Tibial nerve (tissue), 4 donors: ENCODE results near the gene AUTS2. TPM values are rescaled to one million over a fixed set of nuclear protein-coding genes. Genes with fewer than 3 reads are reported as not detected.

Experiments used
- DNase-seq, 2 donors: peaks; one replicate each; pipeline ENCODE4 v3.0.0-alpha.2; 2019; ENCODE audit warnings: low spot score in 2 of 2
- H3K27ac ChIP-seq, 4 donors: fragments of 200-600 bp; sonication (generic) in 3 of 4; one replicate each; pipeline ENCODE4 v1.5.1; 2017 to 2019; ENCODE audit warnings: mild to moderate bottlenecking in 1 of 4
- H3K27me3 ChIP-seq, 2 donors: fragments of 200-600 bp; sonication (generic) in 1 of 2; one replicate each; pipeline versions ENCODE4 v1.5.1 to v1.6.0; 2017 to 2019
- H3K36me3 ChIP-seq, 3 donors: fragments of 200-600 bp; sonication (generic); one replicate each; pipeline ENCODE4 v1.5.1; 2018 to 2019
- H3K4me1 ChIP-seq, 4 donors: fragments of 200-600 bp; sonication (generic) in 3 of 4; one replicate each; pipeline ENCODE4 v1.5.1; 2017 to 2019
- H3K4me3 ChIP-seq, 4 donors: fragments of 200-600 bp; sonication (generic) in 3 of 4; one replicate each; pipeline ENCODE4 v1.5.1; 2017 to 2019; ENCODE audit warnings: mild to moderate bottlenecking in 1 of 4, moderate library complexity in 1 of 4
- H3K9me3 ChIP-seq, 4 donors: fragments of 200-600 bp; sonication (generic) in 3 of 4; one replicate each; pipeline ENCODE4 v1.5.1; 2017 to 2019
- EP300 ChIP-seq, 2 donors: sonication (generic); formaldehyde crosslinking; IDR thresholded peaks; one replicate each; pipeline ENCODE4 v1.6.1; 2017; ENCODE audit warnings: antibody characterized with exemption in 2 of 2, mild to moderate bottlenecking in 1 of 2
- POLR2A ChIP-seq, 2 donors: fragments of 450-650 bp; IDR thresholded peaks; one replicate each; pipeline ENCODE4 v1.6.1; 2017; ENCODE audit warnings: antibody characterized with exemption in 2 of 2, mild to moderate bottlenecking in 2 of 2, moderate library complexity in 2 of 2
- WGBS, 2 donors: methylation state at CpG; one replicate each; pipeline ENCODE4 v1.1.5; 2018; 5-methylcytosine and 5-hydroxymethylcytosine counted together
- total RNA-seq, 4 donors: library from RNA; depleted of rRNA; stranded (reverse); fragments of >200 nt; gene quantifications; one replicate each; pipeline ENCODE4 v1.1.0, GENCODE V29; 2016
- TF ChIP-seq, protein P1 (sequence below), 5 experiments: fragments of 200-600 bp in 3 of 5; fragments of 450-650 bp in 2 of 5; sonication (generic) in 3 of 5; IDR thresholded peaks; one replicate each; pipeline ENCODE4 v1.5.1; 2016 to 2019; ENCODE audit warnings: antibody characterized with exemption in 5 of 5, mild to moderate bottlenecking in 3 of 5, moderate library complexity in 2 of 5

The AUTS2 gene
- total RNA-seq, 4 donors from 2014 or later: 56.6 to 87.9 (median 71.6) TPM

- no peaks in the 10 kb centered on the region for H3K27me3 ChIP-seq
These were observed 21.8 kb downstream of the AUTS2 start for GRCh38 chr7:69620063-69620462.

GRCh38 chr7:69620650-69621049 is 22.4 kb downstream of the AUTS2 start:
- TF ChIP-seq EP300 (IDR thresholded peaks at IDR 0.05): no peak
- TF ChIP-seq, protein P1, sequence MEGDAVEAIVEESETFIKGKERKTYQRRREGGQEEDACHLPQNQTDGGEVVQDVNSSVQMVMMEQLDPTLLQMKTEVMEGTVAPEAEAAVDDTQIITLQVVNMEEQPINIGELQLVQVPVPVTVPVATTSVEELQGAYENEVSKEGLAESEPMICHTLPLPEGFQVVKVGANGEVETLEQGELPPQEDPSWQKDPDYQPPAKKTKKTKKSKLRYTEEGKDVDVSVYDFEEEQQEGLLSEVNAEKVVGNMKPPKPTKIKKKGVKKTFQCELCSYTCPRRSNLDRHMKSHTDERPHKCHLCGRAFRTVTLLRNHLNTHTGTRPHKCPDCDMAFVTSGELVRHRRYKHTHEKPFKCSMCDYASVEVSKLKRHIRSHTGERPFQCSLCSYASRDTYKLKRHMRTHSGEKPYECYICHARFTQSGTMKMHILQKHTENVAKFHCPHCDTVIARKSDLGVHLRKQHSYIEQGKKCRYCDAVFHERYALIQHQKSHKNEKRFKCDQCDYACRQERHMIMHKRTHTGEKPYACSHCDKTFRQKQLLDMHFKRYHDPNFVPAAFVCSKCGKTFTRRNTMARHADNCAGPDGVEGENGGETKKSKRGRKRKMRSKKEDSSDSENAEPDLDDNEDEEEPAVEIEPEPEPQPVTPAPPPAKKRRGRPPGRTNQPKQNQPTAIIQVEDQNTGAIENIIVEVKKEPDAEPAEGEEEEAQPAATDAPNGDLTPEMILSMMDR (IDR thresholded peaks at IDR 0.05): no peak
- no peak for TF ChIP-seq POLR2A (IDR thresholded peaks at IDR 0.05)
- no peaks in the 10 kb centered on the region for H3K36me3 ChIP-seq
- no peaks in the 10 kb centered on the region for H3K27me3 ChIP-seq
- H3K4me3 ChIP-seq: no peak overlapping the region
- no peaks in the 10 kb centered on the region for H3K9me3 ChIP-seq
- no peak for DNase-seq
- 60 to 73% methylated on average over 2 of the region's 2 CpGs for WGBS, 2 donors
- peaks cover 0 to 25% (median 0%) of the 10 kb centered on the region in 4 donors for H3K4me1 ChIP-seq
- peak overlapping the region in 1 of 4 donors; percentile 16 for H3K27ac ChIP-seq

More at GRCh38 chr7:69620063-69620462, 21.8 kb downstream of the AUTS2 start:
- H3K4me1 ChIP-seq: peaks cover 0 to 22% (median 0%) of the 10 kb centered on the region in 4 donors
- WGBS, 2 donors: 35 to 38% methylated on average over 4 of the region's 4 CpGs
- peak overlapping the region in 1 of 4 donors; percentile 10 for H3K4me3 ChIP-seq
- no peaks in the 10 kb centered on the region for H3K9me3 ChIP-seq
- no peaks in the 10 kb centered on the region for H3K36me3 ChIP-seq
- DNase-seq: no peak
- TF ChIP-seq EP300 (IDR thresholded peaks at IDR 0.05): no peak
- peak overlapping the region in 2 of 4 donors; percentile 9 to 16 for H3K27ac ChIP-seq

DNA sequence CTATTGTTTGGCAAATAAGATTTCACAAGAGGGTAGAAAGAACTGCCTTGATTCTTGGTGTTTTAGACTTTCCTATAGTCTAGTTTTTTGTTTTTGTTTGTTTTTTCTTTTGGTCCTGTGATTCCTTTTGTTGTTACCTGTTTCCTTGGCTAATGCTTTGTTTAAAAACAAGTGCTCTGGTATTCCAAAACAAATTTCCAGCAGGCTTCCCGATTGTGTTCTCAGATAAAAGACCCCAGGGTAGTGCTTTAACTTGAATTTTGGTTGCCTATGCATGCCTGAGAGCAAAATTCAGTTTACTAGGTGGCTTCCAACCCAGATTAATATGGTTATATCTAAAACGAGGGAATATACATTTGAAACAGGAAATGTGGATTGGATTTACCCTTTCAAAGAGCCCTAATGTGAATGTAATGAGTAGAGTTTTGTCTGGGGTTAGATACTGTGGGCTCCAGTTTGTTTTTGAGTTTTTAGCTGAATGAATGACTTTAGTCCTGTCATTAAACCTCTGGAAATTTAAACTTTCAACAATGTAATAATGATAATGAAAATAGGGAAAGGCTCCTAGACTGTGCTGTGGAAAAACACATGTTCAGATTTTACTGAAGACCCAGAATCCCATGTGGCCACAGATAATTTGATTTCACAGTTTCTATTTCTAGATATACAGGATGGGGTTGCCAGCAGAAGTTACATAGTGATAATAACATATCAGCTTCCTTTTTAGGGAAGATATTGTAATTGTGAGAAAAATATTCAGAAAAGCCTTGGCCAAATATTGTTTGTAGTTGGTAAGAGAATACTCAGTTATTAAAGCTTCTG is 23.9 kb downstream of the AUTS2 start:
- H3K4me3 ChIP-seq: no peak overlapping the region
- TF ChIP-seq POLR2A (IDR thresholded peaks at IDR 0.05): no peak
- TF ChIP-seq EP300 (IDR thresholded peaks at IDR 0.05): no peak
- TF ChIP-seq, protein P1 (IDR thresholded peaks at IDR 0.05): no peak
- DNase-seq: no peak
- H3K27ac ChIP-seq: no peak overlapping the region
- no peaks in the 10 kb centered on the region for H3K27me3 ChIP-seq
- H3K4me1 ChIP-seq: peaks cover 0 to 25% (median 0%) of the 10 kb centered on the region in 4 donors
- 61 to 69% methylated on average over 2 of the region's 2 CpGs for WGBS, 2 donors
- no peaks in the 10 kb centered on the region for H3K9me3 ChIP-seq
- H3K36me3 ChIP-seq: no peaks in the 10 kb centered on the region

GRCh38 chr7:69622960-69623359 is 24.7 kb downstream of the AUTS2 start:
- H3K4me3 ChIP-seq: no peak overlapping the region
- WGBS, 2 donors: 71 to 87% methylated on average over 3 of the region's 3 CpGs
- no peak for TF ChIP-seq EP300 (IDR thresholded peaks at IDR 0.05)
- no peak for TF ChIP-seq POLR2A (IDR thresholded peaks at IDR 0.05)
- TF ChIP-seq, protein P1 (IDR thresholded peaks at IDR 0.05): no peak
- H3K27me3 ChIP-seq: no peaks in the 10 kb centered on the region
- H3K36me3 ChIP-seq: no peaks in the 10 kb centered on the region
- H3K9me3 ChIP-seq: no peaks in the 10 kb centered on the region
- DNase-seq: no peak
- H3K27ac ChIP-seq: no peak overlapping the region
- H3K4me1 ChIP-seq: peaks cover 0 to 25% (median 0%) of the 10 kb centered on the region in 4 donors

GRCh38 chr7:69624435-69625230 is 26.4 kb downstream of the AUTS2 start:
- Histone ChIP-seq H3K36me3 (no peaks in the 10 kb centered on the region), H3K9me3 (no peaks in the 10 kb centered on the region), H3K4me1 (peaks cover 0 to 23% (median 0%) of the 10 kb centered on the region in 4 donors), H3K27me3 (no peaks in the 10 kb centered on the region), H3K4me3 (no peak overlapping the region), H3K27ac (no peak overlapping the region)
- no peak for DNase-seq
- TF ChIP-seq, protein P1 (IDR thresholded peaks at IDR 0.05): no peak
- TF ChIP-seq POLR2A (IDR thresholded peaks at IDR 0.05): no peak
- TF ChIP-seq EP300 (IDR thresholded peaks at IDR 0.05): no peak
- 80 to 81% methylated on average over 8 of the region's 8 CpGs for WGBS, 2 donors
